Measurements from ENCODE around the gene ARL4A.

ARL4A gene

DNA sequence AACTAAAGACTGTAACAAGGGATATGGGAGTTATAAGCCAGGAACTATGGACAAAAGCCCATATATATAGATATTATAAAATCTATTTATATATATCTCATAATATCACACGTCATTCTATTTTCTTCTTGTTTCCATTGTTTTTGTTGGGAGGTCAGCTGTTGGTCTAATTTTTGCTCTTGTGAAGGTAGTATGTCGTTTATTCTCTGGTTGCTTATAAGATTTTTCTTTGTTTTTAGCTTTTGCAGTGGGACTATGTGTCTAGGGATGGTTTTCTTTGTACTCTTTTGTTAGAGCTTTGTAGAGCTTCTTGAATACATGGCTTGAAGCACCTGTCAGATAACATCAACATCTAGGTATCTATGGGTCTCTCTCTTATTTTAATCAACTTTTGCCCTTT lies 14.0 kb downstream of the ARL4A start:
- DNase-seq (ENCODE audit: low read depth in 2 of 2), result no peak

DNA sequence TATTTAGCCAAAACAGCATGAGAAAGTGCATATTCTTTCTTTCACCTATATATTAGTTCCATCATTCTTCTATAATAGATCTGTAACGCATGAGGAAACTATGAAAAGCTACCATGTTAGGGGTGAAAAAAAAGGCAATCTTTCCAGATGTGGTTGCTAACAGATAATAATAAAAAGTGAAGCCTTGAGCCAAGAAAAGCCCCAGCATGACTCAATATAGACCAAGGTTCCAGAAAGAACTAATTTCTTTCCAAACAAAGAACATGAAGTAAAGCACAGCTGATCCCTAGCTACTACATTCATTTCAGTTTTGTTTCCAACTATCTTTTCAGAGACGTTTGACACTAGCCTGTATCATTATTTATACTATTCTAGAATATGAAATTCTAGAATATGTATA lies 16.4 kb downstream of the ARL4A start:
- DNase-seq (ENCODE audit: low read depth in 2 of 2), result no peak

DNA sequence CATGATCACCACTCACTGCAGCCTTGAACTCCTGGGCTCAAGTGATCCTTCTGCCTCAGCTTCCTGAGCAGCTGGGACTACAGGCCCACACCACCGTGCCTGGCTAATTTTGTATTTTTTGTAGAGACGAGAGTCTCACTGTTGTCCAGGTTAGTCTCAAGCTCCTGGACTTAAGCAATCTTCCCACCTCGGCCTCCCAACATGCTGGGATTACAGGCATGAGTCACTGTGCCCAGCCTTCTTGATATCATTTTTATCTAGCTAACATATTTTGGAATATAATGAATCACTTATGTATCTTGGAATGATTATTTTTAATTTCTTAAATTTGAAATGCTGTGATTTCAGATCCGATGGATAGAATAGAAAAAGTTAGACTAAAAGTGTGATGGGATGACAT lies 18.4 kb downstream of the ARL4A start:
- no peak for DNase-seq (ENCODE audit: low read depth in 2 of 2)

DNA sequence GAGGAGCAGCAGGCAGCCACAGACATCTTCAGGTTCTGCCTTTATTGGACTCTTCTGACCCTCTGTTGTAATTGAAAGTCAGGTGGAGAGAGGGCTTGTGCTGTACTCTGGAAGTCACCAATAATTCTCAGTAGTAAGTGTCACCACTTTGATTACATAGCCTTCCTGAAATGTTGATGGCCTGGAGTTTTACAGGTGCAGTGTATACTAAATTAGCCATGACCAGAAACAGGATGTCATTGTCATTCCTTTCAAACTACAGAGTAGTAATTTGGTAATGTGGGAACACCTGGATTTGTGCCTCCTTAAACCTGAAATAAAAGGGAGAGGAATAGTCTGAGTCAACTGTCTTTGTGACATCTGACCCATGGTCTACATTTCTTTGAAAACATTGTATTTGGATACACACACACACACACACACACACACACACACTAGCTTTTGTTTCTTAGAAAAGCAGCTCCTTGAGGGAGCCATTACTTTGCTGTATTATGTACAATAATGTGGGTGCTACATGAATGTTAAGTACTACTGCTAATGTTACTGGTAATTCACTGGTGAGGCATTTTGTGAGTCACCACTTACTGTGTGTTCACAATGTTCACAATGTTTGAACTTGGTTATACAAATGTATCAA lies 19.6 kb downstream of the ARL4A start:
- no peak for DNase-seq (ENCODE audit: low read depth in 2 of 2)

DNA sequence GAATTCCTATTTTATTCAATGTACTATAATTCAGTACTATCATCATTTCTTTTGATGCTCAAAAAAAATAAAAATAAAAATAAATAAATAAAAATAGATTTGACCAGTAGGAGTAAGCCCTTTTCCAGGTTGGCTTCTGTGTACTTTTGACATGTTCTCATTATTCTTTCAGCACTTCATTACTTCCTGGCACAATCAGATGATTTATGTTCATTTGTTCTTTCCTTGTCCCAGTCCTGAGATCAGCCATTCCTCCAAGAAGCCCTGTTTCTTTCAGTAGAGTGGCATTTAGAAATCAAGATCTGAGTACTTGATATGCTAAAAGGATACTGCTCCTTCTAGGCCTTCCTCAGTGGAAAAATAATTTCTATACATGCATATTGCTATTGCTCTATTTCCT lies 20.9 kb downstream of the ARL4A start:
- no peak for DNase-seq (ENCODE audit: low read depth in 2 of 2)

DNA sequence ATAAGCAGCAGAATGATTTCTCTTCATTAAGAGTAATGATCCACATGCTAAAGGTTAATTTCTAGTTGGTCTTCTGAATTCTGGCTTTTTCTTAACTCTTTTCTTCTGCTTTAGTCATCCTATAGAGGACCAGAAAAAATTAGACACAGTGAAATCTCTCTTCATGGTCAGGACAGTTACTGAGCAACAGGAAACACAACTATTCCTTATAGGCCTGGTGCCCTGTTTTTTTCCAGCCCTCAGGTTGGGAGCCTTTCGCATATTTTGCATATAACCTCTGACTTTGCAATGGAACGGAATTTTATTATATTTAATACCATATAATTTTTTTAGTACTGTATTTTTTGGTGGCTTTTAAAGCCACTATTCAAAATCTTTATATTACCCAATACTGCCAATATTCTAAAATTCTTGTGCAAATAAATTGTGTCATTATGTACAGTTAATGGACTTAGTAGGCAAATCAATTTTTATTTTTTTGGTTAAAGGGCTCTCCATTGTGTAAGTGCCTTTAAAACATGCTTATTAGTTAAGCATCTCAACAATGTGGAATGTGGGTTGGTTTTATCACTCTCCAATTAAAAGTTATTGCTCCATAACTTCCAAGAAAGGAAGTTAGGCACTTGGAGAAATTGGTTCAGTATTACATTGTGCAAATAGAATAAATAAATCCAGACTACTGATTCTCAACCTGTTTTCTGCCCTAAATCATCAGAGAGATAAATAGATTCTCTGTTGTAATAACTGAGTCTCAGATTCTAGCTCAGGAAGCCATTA lies 22.5 kb downstream of the ARL4A start:
- DNase-seq (ENCODE audit: low read depth in 2 of 2), result no peak

DNA sequence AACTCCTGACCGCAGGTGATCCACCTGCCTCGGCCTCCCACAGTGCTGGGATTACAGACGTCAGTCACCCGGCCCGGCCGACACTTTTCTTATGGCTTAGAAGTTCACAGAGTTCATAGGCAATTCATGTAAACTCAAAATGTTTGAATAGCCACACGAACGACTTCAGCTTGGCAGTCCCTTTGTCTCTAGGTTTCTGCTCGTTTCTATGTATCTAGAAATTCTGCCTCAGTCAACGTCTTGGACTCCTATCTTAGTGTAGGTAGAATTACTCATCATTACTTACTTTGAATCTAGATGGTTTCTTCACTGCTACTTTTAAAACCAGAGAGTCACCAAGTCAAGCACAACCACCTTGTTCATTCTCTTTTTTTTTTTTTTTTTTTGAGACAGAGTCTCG lies 23.7 kb downstream of the ARL4A start:
- DNase-seq (ENCODE audit: low read depth in 2 of 2), result no peak

DNA sequence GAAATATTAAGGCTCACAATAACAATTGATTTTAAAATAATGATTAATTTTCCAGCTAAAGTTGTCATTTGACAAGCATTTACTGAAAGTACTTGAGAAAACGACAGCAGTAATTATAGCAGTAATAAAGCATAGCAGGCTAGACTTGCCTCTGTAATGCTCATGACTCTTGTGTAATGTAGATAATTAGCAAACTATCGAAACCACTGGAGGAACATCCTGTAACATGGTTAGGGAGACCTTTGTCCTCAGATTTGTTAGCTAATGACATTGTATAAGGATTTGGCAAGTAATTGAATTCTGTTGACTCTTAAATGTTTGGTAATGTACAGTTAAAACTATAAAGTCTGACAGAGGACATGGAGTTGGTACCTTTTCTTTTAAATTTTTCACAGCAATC lies 24.8 kb downstream of the ARL4A start:
- DNase-seq (ENCODE audit: low read depth in 2 of 2), result no peak

DNA sequence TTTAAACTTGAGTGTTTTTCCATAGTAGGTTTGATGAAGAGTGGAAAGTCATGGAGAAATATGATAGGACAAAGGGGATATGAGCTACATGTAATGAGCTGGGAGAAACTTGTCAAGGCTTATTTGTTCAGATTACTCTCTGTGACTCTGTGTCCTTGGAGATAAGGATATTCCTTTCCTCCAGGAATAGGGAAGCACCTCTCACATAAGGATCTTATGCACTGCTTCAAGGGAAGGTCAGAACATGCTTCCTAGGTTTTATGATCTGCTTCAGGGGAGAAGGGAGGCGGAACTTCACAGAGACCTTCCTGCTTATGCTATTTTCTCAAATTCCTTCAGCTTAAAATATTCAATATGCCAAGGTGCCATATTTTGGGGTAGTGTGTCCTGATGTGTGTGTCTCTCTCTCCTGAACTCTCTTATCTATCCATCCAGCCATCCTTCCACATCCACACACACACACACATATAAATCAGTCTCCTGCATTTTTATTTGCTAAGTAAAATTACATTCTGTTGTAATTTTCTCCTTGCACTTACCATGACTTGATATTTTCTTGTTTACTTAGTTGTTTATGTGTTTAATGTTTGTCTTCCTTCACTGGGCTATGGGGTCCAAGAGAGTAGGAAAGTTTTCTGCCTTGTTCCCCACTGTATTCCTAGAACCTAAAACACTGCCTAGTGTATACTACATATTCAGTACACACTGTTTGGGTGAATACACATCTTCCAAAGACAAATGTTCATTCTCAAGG lies 26.4 kb downstream of the ARL4A start:
- DNase-seq (ENCODE audit: low read depth in 2 of 2), result no peak

DNA sequence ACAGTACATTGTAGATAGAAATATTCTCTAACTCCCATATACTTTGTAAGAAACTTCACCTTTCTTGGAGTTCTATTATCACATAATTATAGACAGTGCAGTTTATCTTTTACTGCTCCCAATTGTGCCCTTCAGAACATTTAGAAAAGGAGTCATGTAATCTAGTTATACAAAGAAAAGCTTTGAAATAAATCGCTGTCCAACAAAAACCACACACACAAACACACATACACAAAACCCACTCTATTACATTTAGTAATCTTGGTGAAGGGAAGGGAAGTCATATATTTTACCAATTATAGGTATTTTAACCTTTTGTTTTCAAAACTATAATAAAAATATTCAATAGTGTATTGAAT lies 26.9 kb downstream of the ARL4A start:
- no peak for DNase-seq (ENCODE audit: low read depth in 2 of 2)

DNA sequence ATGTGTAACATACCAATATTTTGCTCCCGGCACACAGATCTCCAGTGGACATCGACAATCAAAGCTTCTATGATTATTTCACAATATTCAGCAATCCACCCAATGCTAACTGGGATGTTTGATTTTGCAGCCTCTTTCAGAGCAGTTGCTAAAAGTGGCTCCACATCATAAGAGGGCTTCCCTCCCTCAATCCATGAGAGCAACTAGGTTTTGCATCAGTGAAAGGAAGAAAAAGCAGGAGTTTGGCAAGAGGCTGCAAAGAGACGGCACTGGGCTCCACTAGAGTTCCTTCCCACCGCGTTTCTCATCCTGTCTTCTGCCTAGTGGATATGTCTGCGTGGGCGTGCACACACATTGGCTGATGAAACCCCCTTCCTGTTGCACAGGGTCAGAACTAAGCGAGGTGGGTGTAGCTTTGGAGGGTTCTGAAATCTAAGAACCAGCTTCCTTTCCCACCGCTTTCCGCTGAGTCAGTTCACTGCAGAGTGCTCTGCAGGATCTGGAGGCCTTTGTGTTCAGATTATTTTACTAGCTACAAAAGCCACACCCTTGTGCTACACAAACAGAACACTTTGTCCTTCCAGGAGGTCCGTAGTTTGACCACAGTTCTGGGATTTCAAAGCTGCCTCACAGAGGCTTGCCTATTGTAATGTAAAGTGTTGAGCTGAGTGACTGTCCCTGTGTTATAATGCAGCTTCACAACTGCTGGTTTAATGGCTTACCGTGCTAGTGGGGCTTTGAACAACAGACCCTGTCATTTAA lies 28.1 kb downstream of the ARL4A start:
- no peak for DNase-seq (ENCODE audit: low read depth in 2 of 2)

DNA sequence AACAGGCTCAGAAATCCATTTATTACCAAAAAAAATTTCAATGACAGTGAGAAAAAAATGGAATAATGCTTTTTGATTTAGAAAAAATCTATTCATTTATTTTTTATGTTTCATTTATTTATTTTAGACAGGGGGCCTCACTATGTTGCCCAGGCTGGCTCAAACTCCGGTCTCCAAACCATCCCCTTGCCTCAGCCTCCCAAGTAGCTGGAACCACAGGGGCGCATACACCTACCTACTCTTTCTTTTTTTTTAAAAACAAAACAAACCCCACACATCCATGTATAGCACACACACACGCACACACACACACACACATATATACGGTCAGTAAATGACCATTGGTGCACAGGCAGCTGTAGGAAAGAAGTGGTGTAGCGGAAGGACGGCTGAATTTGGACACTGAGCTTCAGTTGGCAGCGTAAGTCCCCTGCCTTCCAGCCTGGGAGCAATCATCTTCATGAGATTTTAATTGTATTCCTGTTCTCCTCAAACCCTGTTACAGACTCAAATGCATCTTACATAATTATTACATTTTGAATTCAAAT lies 28.8 kb downstream of the ARL4A start:
- DNase-seq (ENCODE audit: low read depth in 2 of 2), result no peak

DNA sequence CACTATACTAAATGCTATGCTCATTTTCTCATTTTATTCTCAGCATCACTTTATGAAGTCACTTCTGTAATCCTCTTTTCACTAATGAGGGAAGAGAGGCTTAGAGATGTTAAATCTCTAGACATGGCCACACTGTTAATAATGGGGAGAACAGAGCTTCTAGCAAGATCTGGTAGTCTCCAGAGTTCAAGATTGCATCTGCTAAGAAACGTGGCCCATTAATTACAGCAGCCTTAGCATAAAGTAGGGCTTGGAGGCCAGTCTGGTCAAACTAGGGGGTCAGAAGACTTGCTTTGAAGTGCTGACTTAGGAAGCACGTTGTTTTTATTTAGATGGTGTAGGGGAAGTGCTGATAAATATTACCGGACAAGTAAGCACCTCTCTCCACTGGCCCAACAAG lies 29.3 kb downstream of the ARL4A start:
- no peak for DNase-seq (ENCODE audit: low read depth in 2 of 2)

DNA sequence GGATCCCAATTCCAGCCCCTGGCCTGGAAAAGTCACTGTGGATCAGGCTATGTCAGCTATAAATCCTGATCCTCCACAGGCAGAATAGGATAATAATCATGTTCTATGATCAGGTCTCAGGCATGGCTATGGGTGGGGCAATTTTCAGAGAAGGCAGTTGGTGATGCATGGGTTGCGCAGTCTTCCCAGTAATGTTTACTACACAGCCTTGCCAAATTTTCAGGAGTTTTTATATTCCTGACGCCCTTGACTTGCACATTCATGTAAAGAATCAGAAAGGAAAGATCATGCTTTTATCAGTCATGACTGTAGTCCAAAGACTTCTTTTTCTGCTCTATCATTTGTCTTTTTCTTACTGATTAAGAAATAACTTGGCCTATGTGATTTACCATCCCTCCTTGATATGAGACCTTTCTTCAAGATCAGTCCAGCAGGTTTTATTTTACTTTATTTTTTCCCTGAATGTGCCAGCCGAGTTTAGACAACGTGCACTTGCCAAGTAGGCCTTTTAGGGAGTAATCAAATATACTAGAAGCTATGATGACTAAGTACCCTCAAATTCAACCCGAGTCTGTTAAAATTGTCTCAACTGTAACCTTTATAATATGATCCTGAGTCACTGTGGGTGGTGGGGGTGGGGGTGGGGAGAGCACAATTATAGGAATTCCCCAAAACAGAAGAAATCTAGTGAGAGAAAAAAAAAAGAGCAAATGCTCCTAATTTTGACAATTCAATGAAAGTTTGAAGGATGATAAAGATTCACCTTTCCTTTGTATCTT lies 31.9 kb downstream of the ARL4A start:
- no peak for DNase-seq (ENCODE audit: low read depth in 2 of 2)

DNA sequence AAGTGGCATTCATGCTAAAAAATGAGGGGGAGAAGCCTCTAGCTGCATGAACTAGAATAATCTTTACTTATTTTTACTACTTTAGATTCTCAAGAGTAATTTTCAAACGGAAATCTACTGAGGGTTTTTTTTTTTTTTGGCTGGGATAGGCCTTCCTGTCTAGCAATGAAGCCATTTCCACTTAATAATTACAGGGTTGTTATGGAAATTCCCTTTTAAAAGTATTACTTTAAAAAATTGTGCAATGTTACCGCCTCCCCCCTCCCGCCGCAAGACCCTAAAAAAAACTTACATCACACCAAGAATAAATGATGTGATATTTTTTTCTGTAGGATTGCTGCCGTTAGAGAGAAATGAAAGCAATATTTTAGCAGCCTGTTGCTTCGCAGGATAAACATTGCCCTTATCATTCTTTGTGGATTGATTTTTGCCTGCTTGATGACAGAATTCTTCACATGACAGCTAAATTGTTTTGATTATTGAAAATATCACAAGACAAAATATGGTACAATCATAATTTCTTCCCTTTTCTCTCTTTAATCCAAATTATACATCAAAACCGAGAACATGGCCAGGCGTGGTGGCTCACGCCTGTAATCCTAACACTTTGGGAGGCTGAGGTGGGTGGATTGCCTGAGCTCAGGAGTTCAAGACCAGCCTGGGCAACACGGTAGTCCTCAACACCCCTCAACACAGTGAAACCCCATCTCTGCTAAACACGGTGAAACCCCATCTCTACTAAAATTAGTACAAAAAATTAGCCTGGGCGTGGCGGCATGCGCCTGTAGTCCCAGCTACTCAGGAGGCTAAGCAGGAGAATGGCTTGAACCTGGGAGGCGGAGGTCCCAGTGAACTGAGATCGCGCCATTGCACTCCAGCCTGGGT lies 32.8 kb downstream of the ARL4A start:
- no peak for DNase-seq (ENCODE audit: low read depth in 2 of 2)

DNA sequence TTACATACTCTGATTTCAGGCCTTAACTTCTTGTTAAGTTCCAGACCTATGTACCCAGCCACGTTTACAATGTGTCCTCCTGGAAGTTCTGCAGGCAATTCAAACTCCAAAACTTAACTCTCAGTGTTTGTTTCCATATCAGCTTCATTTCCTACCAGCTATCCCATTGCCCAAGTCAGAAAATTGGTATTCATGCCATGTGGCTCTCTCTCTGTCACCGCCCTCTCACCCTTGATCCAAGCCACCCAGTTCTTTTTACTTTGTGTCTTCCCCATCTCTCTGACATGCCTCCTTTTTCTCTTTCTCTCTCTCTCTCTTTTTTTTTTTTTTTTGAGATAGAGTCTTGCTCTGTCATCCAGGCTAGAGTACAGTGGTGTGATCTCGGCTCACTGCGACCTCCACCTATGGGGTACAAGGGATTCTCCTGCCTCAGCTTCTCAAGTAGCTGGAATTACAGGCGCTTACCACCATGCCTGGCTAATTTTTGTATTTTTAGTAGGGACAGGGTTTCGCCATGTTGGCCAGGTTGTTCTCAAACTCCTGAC lies 33.9 kb downstream of the ARL4A start:
- DNase-seq (ENCODE audit: low read depth in 2 of 2), result no peak

DNA sequence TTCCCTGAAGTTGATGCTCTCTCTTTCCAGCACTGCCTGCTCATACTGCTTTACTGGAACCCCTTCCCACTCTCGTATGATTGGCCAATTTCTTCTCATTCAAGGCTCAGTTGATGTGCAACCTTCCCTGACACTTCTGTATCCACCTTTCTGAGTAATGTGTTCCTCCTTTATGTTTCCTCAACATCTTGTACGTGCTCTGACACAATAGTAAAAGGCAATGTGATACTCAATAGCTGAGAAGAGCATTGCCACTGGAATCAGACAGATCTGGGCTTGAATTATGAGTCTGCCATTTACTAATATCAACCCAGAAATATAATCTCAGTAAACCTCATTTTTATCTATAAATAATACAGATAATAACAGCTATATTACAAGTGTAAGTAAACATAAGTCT lies 34.7 kb downstream of the ARL4A start:
- no peak for DNase-seq (ENCODE audit: low read depth in 2 of 2)

DNA sequence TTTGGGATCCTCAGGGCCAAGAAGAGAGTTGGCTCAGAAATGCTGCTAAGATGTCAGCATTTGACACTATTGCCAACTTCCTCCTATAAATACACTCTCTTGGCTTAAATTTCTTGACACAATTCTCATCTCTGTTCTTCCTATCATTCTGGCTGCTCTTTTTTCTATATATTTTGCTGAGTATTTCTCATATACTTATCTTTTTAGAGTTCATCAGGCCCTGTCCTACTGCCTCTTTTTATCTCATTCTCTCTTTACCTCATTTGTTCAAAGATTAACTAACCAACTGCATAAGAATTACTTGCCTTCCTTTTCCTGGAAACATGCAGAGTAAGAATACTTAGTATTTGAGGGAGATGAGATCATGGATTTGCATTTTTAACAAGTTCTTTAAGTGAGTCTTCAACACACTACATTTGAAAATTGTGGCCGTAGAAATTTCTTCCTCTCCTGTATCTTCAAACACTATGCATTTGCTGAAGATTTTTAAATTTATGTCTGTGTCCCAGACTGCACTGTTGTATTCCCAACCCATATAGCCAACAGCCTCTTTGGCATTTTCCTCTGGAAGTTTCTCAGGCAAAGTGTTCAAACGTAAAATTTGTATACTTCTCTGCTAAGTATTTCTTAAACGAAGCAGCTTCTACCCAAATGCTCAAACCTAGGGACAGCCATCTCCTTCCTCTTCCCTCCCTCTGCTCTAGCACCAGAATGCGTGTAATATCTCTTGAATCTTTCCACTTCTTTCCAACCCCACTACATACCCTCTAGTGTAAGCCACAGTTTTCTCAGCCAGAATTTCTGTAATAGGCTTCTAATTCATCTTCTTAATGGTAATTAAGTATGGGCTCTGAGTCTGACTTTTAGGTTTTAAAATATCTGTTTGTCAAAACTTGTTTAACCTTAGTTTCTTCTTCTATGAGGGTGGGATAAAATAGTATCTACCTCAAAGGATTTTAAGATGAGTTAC lies 35.5 kb downstream of the ARL4A start:
- no peak for DNase-seq (ENCODE audit: low read depth in 2 of 2)

Data from stimulated activated CD4-positive, alpha-beta T cell treated with anti-CD3 and anti-CD28 coated beads, Interleukin-1b, Interleukin-23, amount 100 ng/mL, for 1 hour (primary cell).